GM12878 (cell line): ENCODE measurements around the gene IL32.
"Not testable (repeated sequence)": the region's sequence is repeated elsewhere in the genome, so short reads cannot be mapped to it uniquely, and the experiment has no call there.

Experiments used
- CTCF ChIP-seq, 3 experiments: IDR thresholded peaks in 2 of 3; conservative IDR thresholded peaks in 1 of 3; 2 replicates each; pipeline ENCODE4 v1.5.1; 2011; ENCODE audit warnings: low read depth in 3 of 3, low read length in 3 of 3, mild to moderate bottlenecking in 3 of 3, control low read depth in 2 of 3, moderate library complexity in 2 of 3, inconsistent platforms in 1 of 3, mixed read lengths in 1 of 3; ENCODE audit not compliant: control insufficient read depth in 2 of 3, insufficient read depth in 1 of 3; ENCODE audit errors: extremely low read depth in 1 of 3
- ETV6 ChIP-seq, 2 experiments: fragments of 450-650 bp in 1 of 2; IDR thresholded peaks in 1 of 2; conservative IDR thresholded peaks in 1 of 2; 2 replicates each; pipeline ENCODE4 v1.6.1; 2014; ENCODE audit warnings: antibody characterized with exemption in 1 of 2, borderline replicate concordance in 1 of 2, low read depth in 1 of 2, mild to moderate bottlenecking in 1 of 2, moderate library complexity in 1 of 2

GRCh38 chr16:3081957-3082356 lies 16.5 kb downstream of the IL32 start:
- not testable (repeated sequence) for TF ChIP-seq ETV6 (conservative IDR thresholded peaks at IDR 0.05 in 1 of 2, IDR thresholded peaks at IDR 0.05 in 1 of 2; ENCODE audit: borderline replicate concordance in 1 of 2, low read depth in 1 of 2); CTCF (IDR thresholded peaks at IDR 0.05 in 2 of 3, conservative IDR thresholded peaks at IDR 0.05 in 1 of 3; ENCODE audit: control insufficient read depth in 2 of 3, extremely low read depth in 1 of 3, insufficient read depth in 1 of 3, low read depth in 3 of 3, low read length in 3 of 3)
